ENCODE measurements around the gene ERVW-1.

ERVW-1 gene

DNA sequence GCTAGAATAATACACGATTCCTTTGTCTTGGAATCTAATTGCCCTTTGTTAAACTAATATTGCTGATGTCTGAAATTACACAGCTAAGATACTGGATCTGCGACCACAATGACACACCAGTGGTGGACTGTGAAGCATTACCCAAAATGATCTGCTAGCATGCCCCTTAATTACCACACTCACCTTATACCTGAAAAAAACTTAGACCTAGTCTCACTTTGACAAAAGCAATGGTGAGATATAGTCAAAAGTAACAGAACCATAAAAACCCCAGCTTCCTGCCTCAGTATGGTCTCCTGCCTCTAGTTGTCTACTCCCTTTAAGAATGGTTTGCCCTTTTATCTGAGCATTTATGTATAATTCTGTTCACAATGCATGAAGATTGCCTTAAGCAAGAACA is 20.8 kb upstream of the ERVW-1 start:
- Histone ChIP-seq H3K4me3 (ENCODE audit: low read depth, low read length, poor library complexity, severe bottlenecking) (no peak overlapping the region), H3F3A (ENCODE audit: insufficient read depth, low read length) (no peaks in the 10 kb centered on the region), H2AFZ (ENCODE audit: low read length) (no peak overlapping the region), H3K27me3 (ENCODE audit: insufficient read depth, low read length) (no peaks in the 10 kb centered on the region), H3K4me2 (ENCODE audit: low read length) (no peak overlapping the region), H3K36me3 (ENCODE audit: insufficient read depth, low read length) (peaks cover 64% of the 10 kb centered on the region), H3K9me3 (ENCODE audit: low read length) (no peaks in the 10 kb centered on the region), H3K79me2 (ENCODE audit: insufficient read depth, low read length) (no peaks in the 10 kb centered on the region), H4K20me1 (ENCODE audit: insufficient read depth, low read length) (no peaks in the 10 kb centered on the region), H3K4me1 (ENCODE audit: insufficient read depth, low read length, severe bottlenecking) (no peaks in the 10 kb centered on the region), H3K27ac (ENCODE audit: low read depth, low read length, poor library complexity, severe bottlenecking) (no peak overlapping the region), H3K9ac (ENCODE audit: low read length) (no peak overlapping the region), H3K9me2 (ENCODE audit: low read depth, low read length) (no peaks in the 10 kb centered on the region)
- TF ChIP-seq CTCF (IDR thresholded peaks at IDR 0.05; ENCODE audit: low read length) (no peak), EZH2 (IDR thresholded peaks at IDR 0.05; ENCODE audit: borderline replicate concordance, low read length) (no peak)

GRCh38 chr7:92496876-92497275 is 19.1 kb upstream of the ERVW-1 start:
- no peaks in the 10 kb centered on the region for H3K27me3 ChIP-seq (ENCODE audit: insufficient read depth, low read length)
- H3K9ac ChIP-seq (ENCODE audit: low read length) = no peak overlapping the region
- TF ChIP-seq EZH2 (IDR thresholded peaks at IDR 0.05; ENCODE audit: borderline replicate concordance, low read length) (no peak), CTCF (IDR thresholded peaks at IDR 0.05; ENCODE audit: low read length) (no peak)
- no peaks in the 10 kb centered on the region for H3K9me3 ChIP-seq (ENCODE audit: low read length)
- H3K36me3 ChIP-seq (ENCODE audit: insufficient read depth, low read length) = peaks cover 69% of the 10 kb centered on the region
- H3K27ac ChIP-seq (ENCODE audit: low read depth, low read length, poor library complexity, severe bottlenecking) = no peak overlapping the region
- no peaks in the 10 kb centered on the region for H4K20me1 ChIP-seq (ENCODE audit: insufficient read depth, low read length)
- H3F3A ChIP-seq (ENCODE audit: insufficient read depth, low read length) = no peaks in the 10 kb centered on the region
- no peaks in the 10 kb centered on the region for H3K79me2 ChIP-seq (ENCODE audit: insufficient read depth, low read length)
- H3K4me3 ChIP-seq (ENCODE audit: low read depth, low read length, poor library complexity, severe bottlenecking) = no peak overlapping the region
- no peaks in the 10 kb centered on the region for H3K4me1 ChIP-seq (ENCODE audit: insufficient read depth, low read length, severe bottlenecking)
- H3K4me2 ChIP-seq (ENCODE audit: low read length) = no peak overlapping the region
- H3K9me2 ChIP-seq (ENCODE audit: low read depth, low read length) = no peaks in the 10 kb centered on the region
- H2AFZ ChIP-seq (ENCODE audit: low read length) = no peak overlapping the region

GRCh38 chr7:92489634-92490033 is 11.9 kb upstream of the ERVW-1 start:
- no peaks in the 10 kb centered on the region for H3F3A ChIP-seq (ENCODE audit: insufficient read depth, low read length)
- H3K9me2 ChIP-seq (ENCODE audit: low read depth, low read length) = no peaks in the 10 kb centered on the region
- no peaks in the 10 kb centered on the region for H3K9me3 ChIP-seq (ENCODE audit: low read length)
- no peak overlapping the region for H3K27ac ChIP-seq (ENCODE audit: low read depth, low read length, poor library complexity, severe bottlenecking)
- H3K4me1 ChIP-seq (ENCODE audit: insufficient read depth, low read length, severe bottlenecking) = no peaks in the 10 kb centered on the region
- H3K36me3 ChIP-seq (ENCODE audit: insufficient read depth, low read length) = peaks cover 90% of the 10 kb centered on the region
- H3K9ac ChIP-seq (ENCODE audit: low read length) = no peak overlapping the region
- no peaks in the 10 kb centered on the region for H3K79me2 ChIP-seq (ENCODE audit: insufficient read depth, low read length)
- no peaks in the 10 kb centered on the region for H4K20me1 ChIP-seq (ENCODE audit: insufficient read depth, low read length)
- no peaks in the 10 kb centered on the region for H3K27me3 ChIP-seq (ENCODE audit: insufficient read depth, low read length)
- no peak for TF ChIP-seq CTCF (IDR thresholded peaks at IDR 0.05; ENCODE audit: low read length)
- TF ChIP-seq EZH2 (IDR thresholded peaks at IDR 0.05; ENCODE audit: borderline replicate concordance, low read length) = no peak
- no peak overlapping the region for H3K4me3 ChIP-seq (ENCODE audit: low read depth, low read length, poor library complexity, severe bottlenecking)
- H3K4me2 ChIP-seq (ENCODE audit: low read length) = no peak overlapping the region
- no peak overlapping the region for H2AFZ ChIP-seq (ENCODE audit: low read length)

Measured in OCI-LY1 (cell line).